OCI-LY1 (cell line): ENCODE measurements around the gene GGT5.
"Not testable (repeated sequence)": the region's sequence is repeated elsewhere in the genome, so short reads cannot be mapped to it uniquely, and the experiment has no call there.

ENCODE experiments used
- CTCF ChIP-seq: fragments of 200-600 bp; sonication (generic), shearing (Covaris generic); IDR thresholded peaks from 2 replicates; pipeline ENCODE4 v1.5.1; 2017; ENCODE audit warnings: mild to moderate bottlenecking, antibody characterized with exemption, low read length, moderate library complexity, mixed read lengths
- EZH2 ChIP-seq: fragments of 200-600 bp; sonication (generic), shearing (Covaris generic); IDR thresholded peaks from 2 replicates; pipeline ENCODE4 v1.8.0; 2017; ENCODE audit warnings: borderline replicate concordance, mixed run types, mild to moderate bottlenecking, antibody characterized with exemption, low read length, moderate library complexity, mixed read lengths

- TF ChIP-seq EZH2, CTCF: not testable (repeated sequence)
Measured at GRCh38 chr22:24238101-24238694, 6.7 kb downstream of the GGT5 start.
